Ectodermal cell (in vitro differentiated cells): Measurements from ENCODE around the gene SMAD3.

Experiments
- H3K27ac ChIP-seq: 2 replicates; pipeline ENCODE4 v1.7.0; 2013; ENCODE audit warnings: mild to moderate bottlenecking, low read depth, low read length; ENCODE audit not compliant: insufficient read depth, poor library complexity, severe bottlenecking
- H3K27me3 ChIP-seq: 2 replicates; pipeline ENCODE4 v1.7.0; 2013; ENCODE audit warnings: mild to moderate bottlenecking, low read length; ENCODE audit not compliant: insufficient read depth, control insufficient read depth, poor library complexity, severe bottlenecking
- H3K36me3 ChIP-seq: one replicate; pipeline ENCODE4 v1.7.0; 2013; ENCODE audit warnings: low read length; ENCODE audit not compliant: control insufficient read depth, insufficient read depth
- H3K4me1 ChIP-seq: one replicate; pipeline ENCODE4 v1.7.0; 2013; ENCODE audit warnings: low read length; ENCODE audit not compliant: control insufficient read depth, insufficient read depth
- H3K4me3 ChIP-seq: 2 replicates; pipeline ENCODE4 v1.7.0; 2013; ENCODE audit warnings: low read depth, low read length, control low read depth; ENCODE audit not compliant: insufficient read depth
- H3K9me3 ChIP-seq: 2 replicates; pipeline ENCODE4 v1.7.0; 2013; ENCODE audit warnings: mild to moderate bottlenecking, low read length, moderate library complexity; ENCODE audit not compliant: control insufficient read depth
- WGBS, 2 experiments: methylation state at CpG; one replicate each; pipeline ENCODE4 v1.1.7; 2013; ENCODE audit warnings: missing lambda C conversion rate in 2 of 2; 5-methylcytosine and 5-hydroxymethylcytosine counted together

Gene SMAD3

GRCh38 chr15:67083135-67083762 is 17.8 kb downstream of the SMAD3 start:
- 95% methylated on average over 12 of the region's 12 CpGs for WGBS, 2 experiments
- no peak overlapping the region for H3K4me3 ChIP-seq
- H3K4me1 ChIP-seq: peaks cover 38% of the 10 kb centered on the region
- H3K36me3 ChIP-seq: no peaks in the 10 kb centered on the region
- H3K9me3 ChIP-seq: no peaks in the 10 kb centered on the region
- no peak overlapping the region for H3K27ac ChIP-seq
- H3K27me3 ChIP-seq: no peaks in the 10 kb centered on the region

GRCh38 chr15:67084561-67084960 is 19.2 kb downstream of the SMAD3 start:
- no peaks in the 10 kb centered on the region for H3K36me3 ChIP-seq
- H3K27ac ChIP-seq: no peak overlapping the region
- H3K9me3 ChIP-seq: no peaks in the 10 kb centered on the region
- no peak overlapping the region for H3K4me3 ChIP-seq
- 88 to 91% methylated on average over 7 of the region's 7 CpGs for WGBS, 2 experiments
- H3K4me1 ChIP-seq: peaks cover 43% of the 10 kb centered on the region
- no peaks in the 10 kb centered on the region for H3K27me3 ChIP-seq

- Histone ChIP-seq H3K27me3 (no peaks in the 10 kb centered on the region), H3K4me3 (no peak overlapping the region), H3K4me1 (peaks cover 51% of the 10 kb centered on the region), H3K36me3 (no peaks in the 10 kb centered on the region), H3K9me3 (no peaks in the 10 kb centered on the region), H3K27ac (no peak overlapping the region)
- 91 to 95% methylated on average over 3 of the region's 3 CpGs for WGBS, 2 experiments
These were observed 19.9 kb downstream of the SMAD3 start for GRCh38 chr15:67085237-67085817.

- no peaks in the 10 kb centered on the region for H3K36me3 ChIP-seq
- H3K27ac ChIP-seq: no peak overlapping the region
- WGBS, 2 experiments: 90% methylated on average over 2 of the region's 3 CpGs
- no peaks in the 10 kb centered on the region for H3K27me3 ChIP-seq
- peaks cover 53% of the 10 kb centered on the region for H3K4me1 ChIP-seq
- H3K4me3 ChIP-seq: no peak overlapping the region
- no peaks in the 10 kb centered on the region for H3K9me3 ChIP-seq
These were observed 20.6 kb downstream of the SMAD3 start for GRCh38 chr15:67085818-67086636.

GRCh38 chr15:67086637-67086914 is 21.2 kb downstream of the SMAD3 start:
- H3K9me3 ChIP-seq: no peaks in the 10 kb centered on the region
- no peaks in the 10 kb centered on the region for H3K36me3 ChIP-seq
- no peak overlapping the region for H3K4me3 ChIP-seq
- H3K4me1 ChIP-seq: peaks cover 56% of the 10 kb centered on the region
- no peak overlapping the region for H3K27ac ChIP-seq
- 85 to 97% methylated on average over 3 of the region's 3 CpGs for WGBS, 2 experiments
- no peaks in the 10 kb centered on the region for H3K27me3 ChIP-seq

- no peaks in the 10 kb centered on the region for H3K27me3 ChIP-seq
- H3K27ac ChIP-seq: no peak overlapping the region
- H3K36me3 ChIP-seq: no peaks in the 10 kb centered on the region
- no peaks in the 10 kb centered on the region for H3K9me3 ChIP-seq
- H3K4me3 ChIP-seq: no peak overlapping the region
- H3K4me1 ChIP-seq: peaks cover 61% of the 10 kb centered on the region
- WGBS, 2 experiments: 65 to 71% methylated on average over 6 of the region's 6 CpGs
These were observed 22.2 kb downstream of the SMAD3 start for GRCh38 chr15:67087507-67088172.

GRCh38 chr15:67089217-67090193 is 24.1 kb downstream of the SMAD3 start:
- WGBS, 2 experiments: 79 to 81% methylated on average over 15 of the region's 15 CpGs
- no peaks in the 10 kb centered on the region for H3K27me3 ChIP-seq
- H3K27ac ChIP-seq: no peak overlapping the region
- no peaks in the 10 kb centered on the region for H3K9me3 ChIP-seq
- H3K36me3 ChIP-seq: no peaks in the 10 kb centered on the region
- H3K4me1 ChIP-seq: peaks cover 69% of the 10 kb centered on the region
- no peak overlapping the region for H3K4me3 ChIP-seq

GRCh38 chr15:67090297-67091070 is 25.1 kb downstream of the SMAD3 start:
- no peaks in the 10 kb centered on the region for H3K36me3 ChIP-seq
- H3K9me3 ChIP-seq: no peaks in the 10 kb centered on the region
- H3K27ac ChIP-seq: peak overlapping the region; percentile 53
- 49 to 50% methylated on average over 7 of the region's 7 CpGs for WGBS, 2 experiments
- peaks cover 63% of the 10 kb centered on the region for H3K4me1 ChIP-seq
- H3K27me3 ChIP-seq: no peaks in the 10 kb centered on the region
- H3K4me3 ChIP-seq: no peak overlapping the region
